Measurements from ENCODE around the gene PDIA5. TPM values are rescaled to one million over a fixed set of nuclear protein-coding genes. Genes with fewer than 3 reads are reported as not detected.

Gene PDIA5
- total RNA-seq, 2 donors from 2014 or later = 8.0 to 9.0 TPM

DNA sequence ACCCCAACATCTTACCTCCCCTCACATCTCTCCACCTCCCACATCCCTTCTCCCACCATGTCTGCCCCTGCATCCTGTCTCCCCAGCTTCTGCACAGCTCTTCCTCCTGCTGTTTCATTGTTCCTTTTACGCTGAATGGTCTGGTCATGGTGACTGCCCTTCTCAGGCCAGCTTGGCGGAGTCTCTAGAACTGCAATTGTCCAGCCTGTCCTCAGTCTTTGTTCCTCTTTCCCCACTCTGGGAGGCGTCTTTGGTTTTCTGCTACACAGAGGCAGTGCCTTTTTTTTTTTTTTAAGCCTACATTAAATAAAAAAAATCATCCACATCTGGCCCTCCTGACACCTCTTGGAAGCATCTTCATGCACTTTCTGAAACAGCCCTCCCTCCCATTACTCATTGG is 85.9 kb downstream of the PDIA5 start:
- Histone ChIP-seq H3K4me3 (no peak overlapping the region), H3K36me3 (peaks cover 51% of the 10 kb centered on the region), H3K9me3 (no peaks in the 10 kb centered on the region), H3K27ac (no peak overlapping the region), H3K4me1 (peaks cover 0 to 22% of the 10 kb centered on the region in 2 donors), H3K27me3 (no peaks in the 10 kb centered on the region)
- TF ChIP-seq CTCF (IDR thresholded peaks at IDR 0.05) = no peak
- DNase-seq (ENCODE audit: low spot score) = peak; percentile 51

DNA sequence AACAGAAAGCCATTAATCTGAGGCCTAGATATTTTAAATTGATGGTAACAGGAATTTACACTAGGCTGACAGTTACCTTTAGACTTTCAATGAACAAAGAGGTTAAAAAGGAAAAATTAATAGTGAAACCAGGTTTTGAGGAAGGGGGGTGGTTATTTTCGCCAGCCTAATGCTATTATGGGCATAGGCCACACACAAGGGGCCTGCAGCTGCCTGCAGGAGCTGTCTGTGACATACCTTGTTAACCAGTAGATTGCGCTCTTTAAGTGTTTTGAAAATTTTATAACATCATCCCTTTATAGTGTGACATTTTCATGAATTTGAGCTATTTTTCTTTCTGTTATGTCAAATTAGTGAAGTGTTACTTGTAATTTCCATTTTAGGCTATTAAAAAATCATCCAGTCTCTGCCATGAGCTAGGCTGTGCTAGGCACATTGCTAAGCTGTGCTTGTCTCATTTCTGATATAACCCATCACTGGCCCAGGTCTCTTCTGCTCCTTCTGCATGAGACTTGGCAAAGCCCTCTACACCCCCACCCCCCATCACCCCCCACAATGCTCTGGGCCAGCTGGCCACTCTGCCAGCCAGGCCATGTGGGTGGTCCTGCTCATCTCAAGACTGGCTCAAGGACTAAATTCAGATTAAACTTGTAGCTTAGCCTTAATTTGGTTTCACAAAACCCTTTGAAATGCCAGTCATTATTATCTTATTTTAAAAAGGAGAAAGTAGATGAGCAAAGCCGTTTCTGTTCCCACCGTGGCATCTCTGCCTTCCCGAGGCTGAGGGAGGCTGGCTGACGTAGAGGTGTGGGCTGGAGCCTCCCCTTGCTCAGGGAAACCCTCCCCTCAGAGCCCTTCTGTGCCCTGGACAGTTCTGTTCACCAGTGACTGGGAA is 86.5 kb downstream of the PDIA5 start:
- Histone ChIP-seq H3K27ac (no peak overlapping the region), H3K4me1 (peaks cover 0 to 26% of the 10 kb centered on the region in 2 donors), H3K27me3 (no peaks in the 10 kb centered on the region), H3K36me3 (peaks cover 48% of the 10 kb centered on the region), H3K4me3 (no peak overlapping the region), H3K9me3 (no peaks in the 10 kb centered on the region)
- peak; percentile 16 for DNase-seq (ENCODE audit: low spot score)
- no peak for TF ChIP-seq CTCF (IDR thresholded peaks at IDR 0.05)

DNA sequence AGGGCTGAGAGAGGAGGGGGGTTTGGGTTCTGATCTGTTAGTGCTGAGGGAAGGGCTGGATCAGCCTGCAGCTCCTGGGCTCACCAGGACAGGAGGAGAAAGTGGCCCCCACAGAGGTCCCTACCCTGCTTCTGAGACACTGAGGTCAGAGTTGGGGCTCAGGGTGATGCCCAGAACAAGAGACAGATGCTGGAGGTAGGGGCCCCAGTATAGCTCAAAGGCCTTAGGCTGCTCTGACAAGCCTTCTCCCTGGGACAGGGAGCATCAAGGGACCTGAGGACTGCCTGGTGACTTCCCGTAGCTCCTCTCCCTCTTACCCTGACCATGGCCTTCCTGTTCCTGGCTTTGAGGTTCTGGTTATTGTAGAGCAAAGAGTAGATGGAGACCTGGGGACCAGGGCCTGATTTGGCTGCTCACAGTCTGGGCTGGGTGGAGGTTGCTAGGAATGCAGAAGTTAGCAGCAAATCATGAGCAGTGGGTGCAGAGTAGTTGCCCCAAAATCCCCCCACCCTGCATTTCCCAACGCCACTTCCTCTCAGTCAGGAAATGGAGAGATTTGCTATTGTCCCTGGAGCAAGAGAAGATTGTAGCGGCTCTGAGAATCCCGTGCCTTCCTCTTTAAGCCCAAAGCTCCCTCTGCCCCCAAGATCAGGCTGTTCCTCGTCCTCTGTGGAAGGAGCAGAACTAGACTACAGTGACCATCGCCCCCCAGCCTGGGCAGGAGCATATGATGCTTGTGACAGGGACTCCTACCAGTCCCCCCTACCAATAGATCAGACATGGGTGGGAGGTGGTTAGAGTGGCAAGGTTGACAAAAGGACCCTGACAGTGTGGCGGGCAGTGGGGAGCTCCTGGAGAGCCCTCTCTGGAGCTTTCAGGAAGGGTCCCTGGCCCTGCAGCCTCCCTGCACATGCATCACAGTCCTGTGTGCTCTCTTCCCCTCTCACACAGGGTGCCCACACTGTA is 87.5 kb downstream of the PDIA5 start:
- H3K27ac ChIP-seq = no peak overlapping the region
- H3K4me1 ChIP-seq = peaks cover 0 to 26% of the 10 kb centered on the region in 2 donors
- peak; percentile 57 for DNase-seq (ENCODE audit: low spot score)
- no peaks in the 10 kb centered on the region for H3K27me3 ChIP-seq
- no peak for TF ChIP-seq CTCF (IDR thresholded peaks at IDR 0.05)
- H3K36me3 ChIP-seq = peaks cover 48% of the 10 kb centered on the region
- H3K4me3 ChIP-seq = no peak overlapping the region
- H3K9me3 ChIP-seq = no peaks in the 10 kb centered on the region

- H3K27me3 ChIP-seq = no peaks in the 10 kb centered on the region
- DNase-seq (ENCODE audit: low spot score) = no peak
- TF ChIP-seq CTCF (IDR thresholded peaks at IDR 0.05) = no peak
- H3K4me1 ChIP-seq = peaks cover 0 to 25% of the 10 kb centered on the region in 2 donors
- H3K36me3 ChIP-seq = peaks cover 36% of the 10 kb centered on the region
- H3K27ac ChIP-seq = no peak overlapping the region
- no peaks in the 10 kb centered on the region for H3K9me3 ChIP-seq
- H3K4me3 ChIP-seq = no peak overlapping the region
Measured at GRCh38 chr3:123155471-123156011, 88.7 kb downstream of the PDIA5 start.

GRCh38 chr3:123156276-123156995 is 89.6 kb downstream of the PDIA5 start:
- H3K36me3 ChIP-seq = peaks cover 37% of the 10 kb centered on the region
- H3K4me3 ChIP-seq = no peak overlapping the region
- H3K27ac ChIP-seq = peak overlapping the region in 1 of 2 donors; percentile 62
- peaks cover 0 to 17% of the 10 kb centered on the region in 2 donors for H3K4me1 ChIP-seq
- TF ChIP-seq CTCF (IDR thresholded peaks at IDR 0.05) = no peak
- no peaks in the 10 kb centered on the region for H3K27me3 ChIP-seq
- no peaks in the 10 kb centered on the region for H3K9me3 ChIP-seq
- DNase-seq (ENCODE audit: low spot score) = peak; percentile 52

All from right atrium auricular region (tissue), 2 donors.